PC-3 (cell line): ENCODE measurements around the gene TEPSIN.

Experiments used
- EZH2 ChIP-seq: fragments of 300-600 bp; sonication (generic); IDR thresholded peaks from one replicate; pipeline ENCODE4 v1.6.1; 2017; ENCODE audit warnings: antibody characterized with exemption, mild to moderate bottlenecking, low read length; ENCODE audit not compliant: unreplicated experiment
- TF ChIP-seq, protein P1 (sequence below): fragments of 300-600 bp; sonication (generic); conservative IDR thresholded peaks from 2 replicates; pipeline ENCODE4 v1.5.1; 2017; ENCODE audit warnings: antibody characterized with exemption, low read depth, mild to moderate bottlenecking, low read length

DNA sequence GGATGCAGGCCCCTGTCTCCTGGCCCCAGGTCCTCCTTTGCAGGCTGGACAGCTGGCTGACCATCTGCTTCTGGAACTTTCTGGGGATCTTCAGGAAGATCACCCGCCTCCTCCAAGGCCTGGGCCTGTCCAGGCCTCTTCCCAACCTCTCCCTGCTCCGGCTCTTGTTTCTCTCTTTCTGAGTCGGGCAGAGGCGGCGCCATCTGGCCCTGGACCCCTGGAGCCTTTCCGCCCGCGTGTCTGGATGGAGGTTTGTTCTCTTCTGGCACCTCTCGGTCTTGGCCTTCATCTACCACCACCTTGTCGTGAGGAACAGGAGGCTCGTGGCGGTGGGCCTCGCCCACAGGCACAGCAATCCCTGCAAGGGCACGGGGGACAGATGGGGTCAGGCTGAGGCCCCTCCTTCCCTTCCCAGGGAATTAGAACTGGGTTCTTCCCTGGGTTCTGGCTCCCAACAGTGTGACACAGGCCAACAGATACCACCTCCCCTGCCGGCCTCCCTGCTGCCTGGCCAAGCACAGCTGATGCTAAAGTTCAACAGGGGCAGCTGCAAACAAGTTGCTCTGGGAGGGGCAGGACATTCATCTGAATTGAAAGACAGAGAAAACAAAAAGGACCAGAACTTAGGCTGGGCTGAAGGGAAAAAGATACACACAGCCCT is 13.6 kb upstream of the TEPSIN start:
- TF ChIP-seq, protein P1, sequence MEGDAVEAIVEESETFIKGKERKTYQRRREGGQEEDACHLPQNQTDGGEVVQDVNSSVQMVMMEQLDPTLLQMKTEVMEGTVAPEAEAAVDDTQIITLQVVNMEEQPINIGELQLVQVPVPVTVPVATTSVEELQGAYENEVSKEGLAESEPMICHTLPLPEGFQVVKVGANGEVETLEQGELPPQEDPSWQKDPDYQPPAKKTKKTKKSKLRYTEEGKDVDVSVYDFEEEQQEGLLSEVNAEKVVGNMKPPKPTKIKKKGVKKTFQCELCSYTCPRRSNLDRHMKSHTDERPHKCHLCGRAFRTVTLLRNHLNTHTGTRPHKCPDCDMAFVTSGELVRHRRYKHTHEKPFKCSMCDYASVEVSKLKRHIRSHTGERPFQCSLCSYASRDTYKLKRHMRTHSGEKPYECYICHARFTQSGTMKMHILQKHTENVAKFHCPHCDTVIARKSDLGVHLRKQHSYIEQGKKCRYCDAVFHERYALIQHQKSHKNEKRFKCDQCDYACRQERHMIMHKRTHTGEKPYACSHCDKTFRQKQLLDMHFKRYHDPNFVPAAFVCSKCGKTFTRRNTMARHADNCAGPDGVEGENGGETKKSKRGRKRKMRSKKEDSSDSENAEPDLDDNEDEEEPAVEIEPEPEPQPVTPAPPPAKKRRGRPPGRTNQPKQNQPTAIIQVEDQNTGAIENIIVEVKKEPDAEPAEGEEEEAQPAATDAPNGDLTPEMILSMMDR = no peak
- no peak for TF ChIP-seq EZH2
